HUES6 (cell line): Measurements from ENCODE around the gene SNRNP25.

Experiments used
- H3K27ac ChIP-seq: 2 replicates; pipeline ENCODE4 v1.7.0; 2013; ENCODE audit warnings: low read depth, mild to moderate bottlenecking, low read length, inconsistent platforms
- H3K27me3 ChIP-seq: 2 replicates; pipeline ENCODE4 v1.6.1; 2013; ENCODE audit warnings: low read length; ENCODE audit not compliant: control insufficient read depth, insufficient read depth
- H3K36me3 ChIP-seq: 2 replicates; pipeline ENCODE4 v1.6.1; 2013; ENCODE audit warnings: low read length; ENCODE audit not compliant: control insufficient read depth, insufficient read depth
- H3K4me1 ChIP-seq: 2 replicates; pipeline ENCODE4 v1.6.1; 2013; ENCODE audit warnings: low read length; ENCODE audit not compliant: control insufficient read depth, insufficient read depth
- H3K4me3 ChIP-seq: 2 replicates; pipeline ENCODE4 v1.5.1; 2013; ENCODE audit warnings: low read depth, low read length
- H3K9ac ChIP-seq: one replicate; pipeline ENCODE4 v1.6.1; 2013; ENCODE audit warnings: mild to moderate bottlenecking, low read length
- H3K9me3 ChIP-seq: 2 replicates; pipeline ENCODE4 v1.6.1; 2013; ENCODE audit warnings: low read depth, low read length; ENCODE audit not compliant: control insufficient read depth, insufficient read depth

Gene SNRNP25

GRCh38 chr16:83060-83603 is 29.5 kb downstream of the SNRNP25 start:
- peaks cover 8% of the 10 kb centered on the region; the same call in 1 of the 2 replicates for H3K4me1 ChIP-seq
- no peaks in the 10 kb centered on the region for H3K9me3 ChIP-seq
- no peaks in the 10 kb centered on the region for H3K27me3 ChIP-seq
- no peak overlapping the region for H3K4me3 ChIP-seq
- no peak overlapping the region for H3K27ac ChIP-seq
- peaks cover 66% of the 10 kb centered on the region for H3K36me3 ChIP-seq
- H3K9ac ChIP-seq = no peak overlapping the region

GRCh38 chr16:83781-84615 is 30.4 kb downstream of the SNRNP25 start:
- no peak overlapping the region for H3K27ac ChIP-seq
- H3K36me3 ChIP-seq = peaks cover 73% of the 10 kb centered on the region
- H3K27me3 ChIP-seq = no peaks in the 10 kb centered on the region
- peaks cover 3% of the 10 kb centered on the region; the same call in 1 of the 2 replicates for H3K4me1 ChIP-seq
- no peak overlapping the region for H3K4me3 ChIP-seq
- no peak overlapping the region for H3K9ac ChIP-seq
- H3K9me3 ChIP-seq = no peaks in the 10 kb centered on the region

- no peaks in the 10 kb centered on the region for H3K9me3 ChIP-seq
- peaks cover 75% of the 10 kb centered on the region for H3K36me3 ChIP-seq
- H3K27ac ChIP-seq = no peak overlapping the region
- no peak overlapping the region for H3K4me3 ChIP-seq
- no peak overlapping the region for H3K9ac ChIP-seq
- no peaks in the 10 kb centered on the region for H3K4me1 ChIP-seq
- no peaks in the 10 kb centered on the region for H3K27me3 ChIP-seq
Observed at GRCh38 chr16:84718-85406, 31.2 kb downstream of the SNRNP25 start.

- H3K9me3 ChIP-seq = no peaks in the 10 kb centered on the region
- no peaks in the 10 kb centered on the region for H3K4me1 ChIP-seq
- no peak overlapping the region for H3K9ac ChIP-seq
- no peak overlapping the region for H3K27ac ChIP-seq
- H3K4me3 ChIP-seq = no peak overlapping the region
- H3K36me3 ChIP-seq = peaks cover 76% of the 10 kb centered on the region
- H3K27me3 ChIP-seq = no peaks in the 10 kb centered on the region
Observed at GRCh38 chr16:85407-85782, 31.8 kb downstream of the SNRNP25 start.

- no peaks in the 10 kb centered on the region for H3K27me3 ChIP-seq
- H3K9ac ChIP-seq = no peak overlapping the region
- H3K36me3 ChIP-seq = peaks cover 76% of the 10 kb centered on the region
- H3K9me3 ChIP-seq = no peaks in the 10 kb centered on the region
- no peak overlapping the region for H3K4me3 ChIP-seq
- H3K4me1 ChIP-seq = no peaks in the 10 kb centered on the region
- H3K27ac ChIP-seq = peak overlapping the region; percentile 41; the same call in 1 of the 2 replicates
Observed at GRCh38 chr16:85865-86264, 32.2 kb downstream of the SNRNP25 start.

- Histone ChIP-seq H3K36me3 (peaks cover 75% of the 10 kb centered on the region), H3K9me3 (no peaks in the 10 kb centered on the region), H3K4me1 (no peaks in the 10 kb centered on the region), H3K27ac (no peak overlapping the region), H3K4me3 (no peak overlapping the region), H3K27me3 (no peaks in the 10 kb centered on the region), H3K9ac (no peak overlapping the region)
Observed at GRCh38 chr16:86483-86952, 32.9 kb downstream of the SNRNP25 start.

- peaks cover 72% of the 10 kb centered on the region for H3K36me3 ChIP-seq
Observed at GRCh38 chr16:88613-89012, 35.0 kb downstream of the SNRNP25 start.

GRCh38 chr16:89391-90302 is 36.0 kb downstream of the SNRNP25 start:
- Histone ChIP-seq H3K4me1 (no peaks in the 10 kb centered on the region), H3K36me3 (peaks cover 63% of the 10 kb centered on the region), H3K9me3 (no peaks in the 10 kb centered on the region), H3K4me3 (no peak overlapping the region), H3K27ac (no peak overlapping the region), H3K27me3 (no peaks in the 10 kb centered on the region), H3K9ac (no peak overlapping the region)

More at GRCh38 chr16:88613-89012, 35.0 kb downstream of the SNRNP25 start:
- Histone ChIP-seq H3K4me3 (no peak overlapping the region), H3K9ac (no peak overlapping the region), H3K4me1 (no peaks in the 10 kb centered on the region), H3K27me3 (no peaks in the 10 kb centered on the region), H3K9me3 (no peaks in the 10 kb centered on the region), H3K27ac (no peak overlapping the region)

GRCh38 chr16:91484-91883 is 37.9 kb downstream of the SNRNP25 start:
- no peak overlapping the region for H3K9ac ChIP-seq
- no peak overlapping the region for H3K4me3 ChIP-seq

GRCh38 chr16:92431-93339 is 39.1 kb downstream of the SNRNP25 start:
- H3K27ac ChIP-seq = no peak overlapping the region

More at GRCh38 chr16:91484-91883, 37.9 kb downstream of the SNRNP25 start:
- Histone ChIP-seq H3K9me3 (no peaks in the 10 kb centered on the region), H3K4me1 (no peaks in the 10 kb centered on the region; the same call in 1 of the 2 replicates), H3K36me3 (peaks cover 45% of the 10 kb centered on the region), H3K27ac (no peak overlapping the region), H3K27me3 (no peaks in the 10 kb centered on the region)

More at GRCh38 chr16:92431-93339, 39.1 kb downstream of the SNRNP25 start:
- Histone ChIP-seq H3K27me3 (no peaks in the 10 kb centered on the region), H3K4me3 (no peak overlapping the region), H3K4me1 (no peaks in the 10 kb centered on the region; the same call in 1 of the 2 replicates), H3K36me3 (peaks cover 38% of the 10 kb centered on the region), H3K9ac (no peak overlapping the region), H3K9me3 (no peaks in the 10 kb centered on the region)
